ENCODE measurements around the gene SLC34A1. TPM values are rescaled to one million over a fixed set of nuclear protein-coding genes. Genes with fewer than 3 reads are reported as not detected.
A peak's percentile ranks its signal among the peaks of the same experiment; 100 is the strongest.

Gene SLC34A1
- total and polyA plus RNA-seq, 2 of the 13 experiments (the other 11 are each of a cell fraction or from before 2014, with no cell fraction given) = 0.03 to 0.20 TPM

DNA sequence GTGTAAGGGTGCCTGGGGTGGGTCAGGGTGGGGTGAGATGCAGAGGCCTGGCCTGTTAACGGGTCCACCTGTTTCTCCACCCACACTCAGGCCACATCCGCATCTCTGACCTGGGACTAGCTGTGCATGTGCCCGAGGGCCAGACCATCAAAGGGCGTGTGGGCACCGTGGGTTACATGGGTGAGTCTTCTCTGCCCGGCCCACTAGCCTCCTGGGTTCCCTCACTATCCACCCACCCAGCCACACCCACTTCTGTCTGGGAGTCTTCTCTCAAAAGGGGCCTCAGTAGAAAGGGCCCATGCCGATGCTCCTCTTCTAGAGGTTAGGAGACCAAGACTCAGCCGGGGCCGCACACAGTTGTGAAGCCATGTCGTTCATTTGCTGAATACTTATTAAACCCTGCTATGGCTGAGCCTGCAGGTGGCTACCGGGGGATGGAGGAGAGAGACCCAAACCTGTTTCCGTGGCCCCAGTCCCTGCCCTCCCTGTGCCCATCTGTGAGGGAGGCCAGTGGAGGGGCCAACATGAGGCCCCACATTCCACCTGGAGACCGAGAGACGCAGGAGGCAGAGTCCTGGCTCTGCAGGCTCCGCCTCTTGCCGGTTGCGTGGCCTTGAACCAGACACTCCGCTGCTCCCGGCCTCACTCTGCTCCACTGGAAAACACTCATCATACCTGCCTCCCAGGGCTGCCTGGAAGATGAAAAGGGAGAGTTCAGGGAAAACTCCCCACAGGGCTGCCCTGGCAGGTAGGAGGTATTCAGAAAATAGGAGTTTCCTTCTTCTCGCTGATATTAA lies 50.9 kb downstream of the SLC34A1 start (continued):
- TF ChIP-seq, protein P1, sequence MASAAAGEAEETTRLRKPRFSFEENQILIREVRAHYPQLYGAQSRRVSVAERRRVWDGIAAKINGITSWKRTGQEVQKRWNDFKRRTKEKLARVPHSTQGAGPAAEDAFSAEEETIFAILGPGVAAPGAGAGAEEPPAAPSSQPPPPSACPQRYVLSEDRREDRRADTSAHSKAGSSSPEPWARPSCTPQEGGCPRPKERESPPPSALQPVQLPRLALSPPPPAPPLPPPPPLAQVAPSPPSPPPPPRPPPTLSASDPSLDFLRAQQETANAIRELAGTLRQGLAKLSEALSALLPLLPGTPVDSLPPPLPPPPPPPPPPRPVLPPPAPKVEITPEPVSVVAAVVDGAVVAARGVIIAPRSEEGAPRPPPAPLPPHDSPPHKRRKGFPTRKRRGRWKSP (CRISPR knock-in tag; IDR thresholded peaks at IDR 0.05) = 0 out of 2 replicates have a peak, but pooled peaks have one; percentile 36
- TF ChIP-seq ZNF550 (CRISPR knock-in tag; IDR thresholded peaks at IDR 0.05; ENCODE audit: borderline replicate concordance) (no peak), RELA (CRISPR knock-in tag; IDR thresholded peaks at IDR 0.05) (no peak), HNF4A (CRISPR knock-in tag; IDR thresholded peaks at IDR 0.05) (peak; percentile 45), RARA (CRISPR knock-in tag; IDR thresholded peaks at IDR 0.05) (peak; percentile 62), PLRG1 (conservative IDR thresholded peaks at IDR 0.05) (no peak), ZNF138 (CRISPR knock-in tag; IDR thresholded peaks at IDR 0.05; ENCODE audit: low read depth) (no peak), MEIS2 (CRISPR knock-in tag; IDR thresholded peaks at IDR 0.05) (peak; percentile 36; the same call in 1 of the 2 replicates)
- TF ChIP-seq, protein P2, sequence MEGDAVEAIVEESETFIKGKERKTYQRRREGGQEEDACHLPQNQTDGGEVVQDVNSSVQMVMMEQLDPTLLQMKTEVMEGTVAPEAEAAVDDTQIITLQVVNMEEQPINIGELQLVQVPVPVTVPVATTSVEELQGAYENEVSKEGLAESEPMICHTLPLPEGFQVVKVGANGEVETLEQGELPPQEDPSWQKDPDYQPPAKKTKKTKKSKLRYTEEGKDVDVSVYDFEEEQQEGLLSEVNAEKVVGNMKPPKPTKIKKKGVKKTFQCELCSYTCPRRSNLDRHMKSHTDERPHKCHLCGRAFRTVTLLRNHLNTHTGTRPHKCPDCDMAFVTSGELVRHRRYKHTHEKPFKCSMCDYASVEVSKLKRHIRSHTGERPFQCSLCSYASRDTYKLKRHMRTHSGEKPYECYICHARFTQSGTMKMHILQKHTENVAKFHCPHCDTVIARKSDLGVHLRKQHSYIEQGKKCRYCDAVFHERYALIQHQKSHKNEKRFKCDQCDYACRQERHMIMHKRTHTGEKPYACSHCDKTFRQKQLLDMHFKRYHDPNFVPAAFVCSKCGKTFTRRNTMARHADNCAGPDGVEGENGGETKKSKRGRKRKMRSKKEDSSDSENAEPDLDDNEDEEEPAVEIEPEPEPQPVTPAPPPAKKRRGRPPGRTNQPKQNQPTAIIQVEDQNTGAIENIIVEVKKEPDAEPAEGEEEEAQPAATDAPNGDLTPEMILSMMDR (CRISPR knock-in tag; IDR thresholded peaks at IDR 0.05) = 0 out of 2 replicates have a peak, but pooled peaks have one; percentile 7
- TF ChIP-seq, protein P3, sequence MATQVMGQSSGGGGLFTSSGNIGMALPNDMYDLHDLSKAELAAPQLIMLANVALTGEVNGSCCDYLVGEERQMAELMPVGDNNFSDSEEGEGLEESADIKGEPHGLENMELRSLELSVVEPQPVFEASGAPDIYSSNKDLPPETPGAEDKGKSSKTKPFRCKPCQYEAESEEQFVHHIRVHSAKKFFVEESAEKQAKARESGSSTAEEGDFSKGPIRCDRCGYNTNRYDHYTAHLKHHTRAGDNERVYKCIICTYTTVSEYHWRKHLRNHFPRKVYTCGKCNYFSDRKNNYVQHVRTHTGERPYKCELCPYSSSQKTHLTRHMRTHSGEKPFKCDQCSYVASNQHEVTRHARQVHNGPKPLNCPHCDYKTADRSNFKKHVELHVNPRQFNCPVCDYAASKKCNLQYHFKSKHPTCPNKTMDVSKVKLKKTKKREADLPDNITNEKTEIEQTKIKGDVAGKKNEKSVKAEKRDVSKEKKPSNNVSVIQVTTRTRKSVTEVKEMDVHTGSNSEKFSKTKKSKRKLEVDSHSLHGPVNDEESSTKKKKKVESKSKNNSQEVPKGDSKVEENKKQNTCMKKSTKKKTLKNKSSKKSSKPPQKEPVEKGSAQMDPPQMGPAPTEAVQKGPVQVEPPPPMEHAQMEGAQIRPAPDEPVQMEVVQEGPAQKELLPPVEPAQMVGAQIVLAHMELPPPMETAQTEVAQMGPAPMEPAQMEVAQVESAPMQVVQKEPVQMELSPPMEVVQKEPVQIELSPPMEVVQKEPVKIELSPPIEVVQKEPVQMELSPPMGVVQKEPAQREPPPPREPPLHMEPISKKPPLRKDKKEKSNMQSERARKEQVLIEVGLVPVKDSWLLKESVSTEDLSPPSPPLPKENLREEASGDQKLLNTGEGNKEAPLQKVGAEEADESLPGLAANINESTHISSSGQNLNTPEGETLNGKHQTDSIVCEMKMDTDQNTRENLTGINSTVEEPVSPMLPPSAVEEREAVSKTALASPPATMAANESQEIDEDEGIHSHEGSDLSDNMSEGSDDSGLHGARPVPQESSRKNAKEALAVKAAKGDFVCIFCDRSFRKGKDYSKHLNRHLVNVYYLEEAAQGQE (IDR thresholded peaks at IDR 0.05; ENCODE audit: borderline replicate concordance in 1 of 2, low read depth in 1 of 2, low read length in 2 of 2) = no peak
- TF ChIP-seq, protein P4, sequence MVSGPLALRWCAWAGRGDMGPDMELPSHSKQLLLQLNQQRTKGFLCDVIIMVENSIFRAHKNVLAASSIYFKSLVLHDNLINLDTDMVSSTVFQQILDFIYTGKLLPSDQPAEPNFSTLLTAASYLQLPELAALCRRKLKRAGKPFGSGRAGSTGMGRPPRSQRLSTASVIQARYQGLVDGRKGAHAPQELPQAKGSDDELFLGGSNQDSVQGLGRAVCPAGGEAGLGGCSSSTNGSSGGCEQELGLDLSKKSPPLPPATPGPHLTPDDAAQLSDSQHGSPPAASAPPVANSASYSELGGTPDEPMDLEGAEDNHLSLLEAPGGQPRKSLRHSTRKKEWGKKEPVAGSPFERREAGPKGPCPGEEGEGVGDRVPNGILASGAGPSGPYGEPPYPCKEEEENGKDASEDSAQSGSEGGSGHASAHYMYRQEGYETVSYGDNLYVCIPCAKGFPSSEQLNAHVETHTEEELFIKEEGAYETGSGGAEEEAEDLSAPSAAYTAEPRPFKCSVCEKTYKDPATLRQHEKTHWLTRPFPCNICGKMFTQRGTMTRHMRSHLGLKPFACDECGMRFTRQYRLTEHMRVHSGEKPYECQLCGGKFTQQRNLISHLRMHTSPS (CRISPR knock-in tag; IDR thresholded peaks at IDR 0.05; ENCODE audit: low read depth) = peak; percentile 47; the same call in 1 of the 2 replicates
- TF ChIP-seq, protein P5, sequence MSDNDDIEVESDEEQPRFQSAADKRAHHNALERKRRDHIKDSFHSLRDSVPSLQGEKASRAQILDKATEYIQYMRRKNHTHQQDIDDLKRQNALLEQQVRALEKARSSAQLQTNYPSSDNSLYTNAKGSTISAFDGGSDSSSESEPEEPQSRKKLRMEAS (IDR thresholded peaks at IDR 0.05) = peak; percentile 26; the same call in 1 of the 2 replicates
